ENCODE results near the gene SND1. TPM values are rescaled to one million over a fixed set of nuclear protein-coding genes. Genes with fewer than 3 reads are reported as not detected.

Gene SND1
- total RNA-seq, 5 donors from 2014 or later (not counting 1 experiment from before 2014, with no cell fraction given) = 137 to 187 (median 154) TPM

GRCh38 chr7:128136215-128136597 is 484.2 kb downstream of the SND1 start:
- H3K4me3 ChIP-seq (ENCODE audit: control insufficient read depth in 1 of 2, extremely low read depth in 1 of 2, low read length in 1 of 2) = peak overlapping the region; percentile 61 to 62
- peaks cover 16 to 22% (median 17%) of the 10 kb centered on the region in 3 donors for H3K4me1 Mint-ChIP-seq
- DNase-seq = no peak
- no peak overlapping the region for H3K27ac ChIP-seq (ENCODE audit: low read length)
- ATAC-seq (replicated peaks in 1 of 4) = peak in 1 of 4 experiments; percentile 5
- peaks cover 4 to 24% of the 10 kb centered on the region in 2 experiments for H3K4me1 ChIP-seq (ENCODE audit: control insufficient read depth in 1 of 2, extremely low read depth in 1 of 2, insufficient read depth in 2 of 2, low read length in 2 of 2)
- H3K27ac Mint-ChIP-seq = no peak overlapping the region
- ChIA-PET CTCF (interaction anchor here (0.7 to 3.7 kb wide), 14 partner anchors 9 to 429 kb away, joined by 3 to 19 read pairs (median 6); partner anchors contain the start of gene RBM28 (in 1 of the 2)), POLR2A (interaction anchor here in 1 of 2 donors (0.6 kb wide), 1 partner anchor 25 kb away, joined by 5 read pairs; no protein-coding TSS in a partner anchor)
- peaks cover 25 to 37% of the 10 kb centered on the region in 2 donors for H3K27me3 Mint-ChIP-seq
- WGBS (ENCODE audit: insufficient coverage) = 20% methylated on average over 7 of the region's 22 CpGs
- H3K9me3 ChIP-seq = no peaks in the 10 kb centered on the region
- H3K36me3 ChIP-seq (ENCODE audit: control insufficient read depth in 2 of 2, extremely low read depth in 1 of 2, insufficient read depth in 1 of 2, low read length in 1 of 2) = no peaks in the 10 kb centered on the region
- H3K27me3 ChIP-seq (replicated peaks in 1 of 2; ENCODE audit: control insufficient read depth in 2 of 2, extremely low read depth in 1 of 2, insufficient read depth in 2 of 2, low read length in 1 of 2) = peaks cover 4 to 43% of the 10 kb centered on the region in 2 experiments
- H3K9me3 Mint-ChIP-seq = no peaks in the 10 kb centered on the region
- H3K4me3 Mint-ChIP-seq = peak overlapping the region; percentile 74 to 80 (median 77)
- no peaks in the 10 kb centered on the region for H3K36me3 Mint-ChIP-seq

GRCh38 chr7:128137181-128137580 is 485.2 kb downstream of the SND1 start:
- H3K27ac ChIP-seq (ENCODE audit: low read length) = no peak overlapping the region
- CTCF ChIA-PET = interaction anchor here (0.6 to 3.7 kb wide), 5 partner anchors 30 to 113 kb away, joined by 3 to 19 read pairs (median 4); no protein-coding TSS in a partner anchor
- H3K9me3 ChIP-seq = no peaks in the 10 kb centered on the region
- H3K27me3 ChIP-seq (replicated peaks in 1 of 2; ENCODE audit: control insufficient read depth in 2 of 2, extremely low read depth in 1 of 2, insufficient read depth in 2 of 2, low read length in 1 of 2) = peaks cover 4 to 40% of the 10 kb centered on the region in 2 experiments
- 73% methylated on average over 8 of the region's 9 CpGs for WGBS (ENCODE audit: insufficient coverage)
- peaks cover 4 to 24% of the 10 kb centered on the region in 2 experiments for H3K4me1 ChIP-seq (ENCODE audit: control insufficient read depth in 1 of 2, extremely low read depth in 1 of 2, insufficient read depth in 2 of 2, low read length in 2 of 2)
- H3K36me3 ChIP-seq (ENCODE audit: control insufficient read depth in 2 of 2, extremely low read depth in 1 of 2, insufficient read depth in 1 of 2, low read length in 1 of 2) = no peaks in the 10 kb centered on the region
- peak overlapping the region in 1 of 3 donors; percentile 35 for H3K4me3 Mint-ChIP-seq
- DNase-seq = no peak
- POLR2A ChIA-PET = no interaction called here
- H3K27ac Mint-ChIP-seq = no peak overlapping the region
- H3K36me3 Mint-ChIP-seq = no peaks in the 10 kb centered on the region
- peaks cover 16 to 22% (median 17%) of the 10 kb centered on the region in 3 donors for H3K4me1 Mint-ChIP-seq
- no peaks in the 10 kb centered on the region for H3K9me3 Mint-ChIP-seq
- peaks cover 22 to 37% of the 10 kb centered on the region in 2 donors for H3K27me3 Mint-ChIP-seq
- no peak for ATAC-seq (replicated peaks in 1 of 4)
- no peak overlapping the region for H3K4me3 ChIP-seq (ENCODE audit: control insufficient read depth in 1 of 2, extremely low read depth in 1 of 2, low read length in 1 of 2)

GRCh38 chr7:128139406-128139805 is 487.4 kb downstream of the SND1 start:
- Mint-ChIP-seq H3K27ac (no peak overlapping the region), H3K27me3 (peaks cover 7 to 28% of the 10 kb centered on the region in 2 donors), H3K4me1 (peaks cover 9 to 15% (median 15%) of the 10 kb centered on the region in 3 donors), H3K4me3 (no peak overlapping the region), H3K9me3 (peaks cover 0 to 6% (median 3%) of the 10 kb centered on the region in 3 donors), H3K36me3 (peaks cover 4% of the 10 kb centered on the region)
- CTCF ChIA-PET = no interaction called here
- H3K4me3 ChIP-seq (ENCODE audit: control insufficient read depth in 1 of 2, extremely low read depth in 1 of 2, low read length in 1 of 2) = no peak overlapping the region
- WGBS (ENCODE audit: insufficient coverage) = no CpG with 5 or more reads among the region's 3 CpGs
- H3K36me3 ChIP-seq (ENCODE audit: control insufficient read depth in 2 of 2, extremely low read depth in 1 of 2, insufficient read depth in 1 of 2, low read length in 1 of 2) = no peaks in the 10 kb centered on the region
- ATAC-seq (replicated peaks in 1 of 4) (no peak), DNase-seq (no peak)
- H3K27ac ChIP-seq (ENCODE audit: low read length) = no peak overlapping the region
- POLR2A ChIA-PET = no interaction called here
- no peaks in the 10 kb centered on the region for H3K9me3 ChIP-seq
- peaks cover 4 to 21% of the 10 kb centered on the region in 2 experiments for H3K4me1 ChIP-seq (ENCODE audit: control insufficient read depth in 1 of 2, extremely low read depth in 1 of 2, insufficient read depth in 2 of 2, low read length in 2 of 2)
- peaks cover 4 to 34% of the 10 kb centered on the region in 2 experiments for H3K27me3 ChIP-seq (replicated peaks in 1 of 2; ENCODE audit: control insufficient read depth in 2 of 2, extremely low read depth in 1 of 2, insufficient read depth in 2 of 2, low read length in 1 of 2)

- Histone ChIP-seq H3K4me1 (ENCODE audit: control insufficient read depth in 1 of 2, extremely low read depth in 1 of 2, insufficient read depth in 2 of 2, low read length in 2 of 2) (no peaks in the 10 kb centered on the region), H3K27ac (ENCODE audit: low read length) (no peak overlapping the region), H3K27me3 (replicated peaks in 1 of 2; ENCODE audit: control insufficient read depth in 2 of 2, extremely low read depth in 1 of 2, insufficient read depth in 2 of 2, low read length in 1 of 2) (peaks cover 6 to 12% of the 10 kb centered on the region in 2 experiments), H3K4me3 (ENCODE audit: control insufficient read depth in 1 of 2, extremely low read depth in 1 of 2, low read length in 1 of 2) (no peak overlapping the region), H3K9me3 (no peaks in the 10 kb centered on the region), H3K36me3 (ENCODE audit: control insufficient read depth in 2 of 2, extremely low read depth in 1 of 2, insufficient read depth in 1 of 2, low read length in 1 of 2) (no peaks in the 10 kb centered on the region)
- WGBS (ENCODE audit: insufficient coverage) = no CpG with 5 or more reads among the region's 6 CpGs
- H3K36me3 Mint-ChIP-seq = peaks cover 4% of the 10 kb centered on the region
- POLR2A ChIA-PET = interaction anchor here in 1 of 2 donors (1.0 kb wide), 1 partner anchor 86 kb away, joined by 3 read pairs; no protein-coding TSS in a partner anchor
- no peak overlapping the region for H3K27ac Mint-ChIP-seq
- no peaks in the 10 kb centered on the region for H3K4me1 Mint-ChIP-seq
- peaks cover 0 to 22% of the 10 kb centered on the region in 2 donors for H3K27me3 Mint-ChIP-seq
- H3K4me3 Mint-ChIP-seq = no peak overlapping the region
- peaks cover 0 to 6% (median 3%) of the 10 kb centered on the region in 3 donors for H3K9me3 Mint-ChIP-seq
- CTCF ChIA-PET = interaction anchor here in 1 of 2 donors (0.6 kb wide), 1 partner anchor 23 kb away, joined by 4 read pairs; no protein-coding TSS in a partner anchor
- ATAC-seq (replicated peaks in 1 of 4) = no peak
- DNase-seq = no peak
Observed at GRCh38 chr7:128141683-128142195, 489.7 kb downstream of the SND1 start.

Other genes with a start within 250 kb of the SND1 start
- 10 to 100 TPM; 23.8 to 29.9 (median 27.1) TPM for gene GCC1, start 66.6 kb upstream of the SND1 start, total RNA-seq
- 100 to 1,000 TPM in 3 of 5 donors, 10 to 100 TPM in 2; 90.0 to 106 (median 102) TPM for gene ARF5, start 63.8 kb upstream of the SND1 start, total RNA-seq
- 1 to 10 TPM; 2.6 to 4.8 (median 3.9) TPM for gene FSCN3, start 58.5 kb upstream of the SND1 start, total RNA-seq
- gene PAX4, start 34.1 kb upstream of the SND1 start, total RNA-seq = not detected

All from T-cell (primary cell).